GM12872 (cell line): ENCODE results near the gene CAPNS1.

ENCODE experiments used
- CTCF ChIP-seq: IDR thresholded peaks from 3 replicates; pipeline ENCODE4 v1.5.1; 2011; ENCODE audit warnings: low read depth, mild to moderate bottlenecking, low read length, moderate library complexity; ENCODE audit not compliant: insufficient read depth

Gene CAPNS1

DNA sequence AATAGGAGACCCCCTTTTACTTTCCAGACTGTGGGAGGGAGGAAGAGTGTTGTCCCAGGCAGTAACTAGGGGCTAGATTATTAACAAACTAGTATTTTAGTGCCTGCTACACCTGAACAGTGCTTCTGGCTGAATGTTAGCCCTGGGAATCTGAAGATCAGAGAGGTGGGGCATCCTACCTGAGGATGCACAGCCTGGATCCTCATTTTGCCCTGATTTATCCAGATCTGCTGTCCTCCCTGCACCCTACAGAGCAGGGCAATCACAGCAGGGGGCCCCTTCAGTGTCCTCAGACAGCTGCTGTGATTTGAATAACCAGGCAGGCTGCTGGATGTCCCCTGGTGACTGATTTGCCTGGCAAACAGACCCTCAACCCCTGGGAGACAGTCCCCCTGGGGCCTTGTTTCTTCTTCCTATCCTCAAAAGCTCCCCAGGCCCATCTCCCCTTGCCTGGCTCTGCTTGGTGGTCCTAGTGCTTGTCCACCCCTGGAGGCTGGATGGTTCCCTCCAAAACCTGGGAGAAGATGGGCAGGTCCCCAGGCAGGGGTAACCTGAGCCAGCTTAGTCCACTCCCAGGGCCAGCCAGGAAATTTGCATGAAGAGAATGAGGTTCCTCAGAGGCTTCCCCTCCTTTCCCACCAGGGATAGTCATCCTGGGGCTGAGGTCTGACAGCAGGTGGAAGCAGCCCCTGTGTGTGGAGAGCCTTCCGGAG, 29.2 kb upstream of the CAPNS1 start, which contains the start of gene OVOL3:
TSS of gene OVOL3 (plus strand) at position 657 of the 713 bp plus-strand sequence. CDS start 60 bp downstream, outside the sequence.
- no peak for TF ChIP-seq CTCF

DNA sequence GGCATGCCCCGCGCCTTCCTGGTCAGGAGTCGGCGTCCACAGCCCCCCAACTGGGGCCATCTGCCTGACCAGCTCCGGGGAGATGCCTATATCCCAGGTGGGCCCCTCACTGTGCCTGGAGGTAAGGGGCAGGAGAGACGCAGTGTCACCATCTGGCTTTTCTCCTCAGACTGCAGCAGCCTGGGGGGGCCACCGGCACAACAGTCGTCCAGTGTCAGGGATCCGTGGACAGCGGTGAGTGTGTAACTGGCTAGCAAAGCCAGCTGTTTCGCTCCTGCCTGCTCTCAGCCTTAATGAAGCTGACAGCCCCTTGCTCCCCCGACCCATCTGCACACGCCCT, 28.7 kb upstream of the CAPNS1 start:
- no peak for TF ChIP-seq CTCF

- TF ChIP-seq CTCF = no peak
Observed at GRCh38 chr19:36112678-36113077, 27.2 kb upstream of the CAPNS1 start.

DNA sequence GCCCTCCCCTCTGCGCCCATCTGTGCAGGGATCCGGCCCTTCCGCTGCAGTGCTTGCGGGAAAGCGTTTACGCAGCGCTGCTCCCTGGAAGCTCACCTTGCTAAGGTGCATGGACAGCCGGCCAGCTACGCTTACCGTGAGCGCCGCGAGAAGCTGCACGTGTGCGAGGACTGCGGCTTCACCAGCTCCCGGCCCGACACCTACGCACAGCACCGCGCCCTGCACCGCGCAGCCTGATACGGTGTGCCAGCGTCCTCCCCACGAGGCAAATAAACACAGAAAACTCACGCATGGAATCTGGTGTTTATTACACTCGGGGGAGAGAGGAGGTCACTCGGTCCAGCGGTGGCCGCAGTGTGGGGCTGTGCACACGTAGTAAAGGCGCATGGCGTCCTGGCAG, 26.4 kb upstream of the CAPNS1 start:
- TF ChIP-seq CTCF = no peak

GRCh38 chr19:36113894-36114720, 25.8 kb upstream of the CAPNS1 start:
- no peak for TF ChIP-seq CTCF

- TF ChIP-seq CTCF = no peak
Observed at GRCh38 chr19:36114721-36115452, 25.0 kb upstream of the CAPNS1 start, which contains the start of gene POLR2I. TSS of gene POLR2I (minus strand) at chr19:36114875. CDS start at chr19:36114856, 19 bp downstream.

DNA sequence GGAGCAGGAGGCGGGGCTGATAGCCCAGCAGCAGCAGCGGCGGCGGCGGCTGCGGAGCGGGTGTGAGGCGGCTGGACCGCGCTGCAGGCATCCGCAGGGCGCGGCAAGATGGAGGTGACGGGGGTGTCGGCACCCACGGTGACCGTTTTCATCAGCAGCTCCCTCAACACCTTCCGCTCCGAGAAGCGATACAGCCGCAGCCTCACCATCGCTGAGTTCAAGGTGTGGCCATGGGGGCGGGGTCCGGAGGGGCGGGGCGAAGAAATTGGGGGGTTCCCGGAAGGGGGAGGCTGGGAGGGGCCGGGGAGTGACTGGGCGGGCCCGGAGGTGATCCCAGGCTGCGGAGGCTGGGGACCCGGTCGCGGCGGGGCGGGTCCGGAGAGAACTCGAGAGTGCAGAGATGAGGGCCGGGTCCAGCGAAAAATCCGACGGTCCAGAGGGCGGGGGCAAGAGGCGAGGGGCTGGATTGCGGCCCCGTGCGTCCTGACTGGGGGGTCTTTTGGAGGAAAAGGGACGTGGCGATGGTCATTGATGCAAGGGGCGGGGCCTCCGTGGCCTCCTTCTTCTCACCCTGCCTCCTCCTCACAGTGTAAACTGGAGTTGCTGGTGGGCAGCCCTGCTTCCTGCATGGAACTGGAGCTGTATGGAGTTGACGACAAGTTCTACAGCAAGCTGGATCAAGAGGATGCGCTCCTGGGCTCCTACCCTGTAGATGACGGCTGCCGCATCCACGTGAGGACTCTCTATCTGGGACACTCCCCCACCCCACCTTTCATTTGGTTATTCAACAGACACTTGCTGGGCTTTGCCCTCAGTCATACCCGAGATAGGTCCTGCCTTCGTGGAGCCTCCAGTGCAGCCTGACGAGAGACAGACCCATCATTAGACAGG, 24.2 kb upstream of the CAPNS1 start, which contains the start of gene TBCB:
TSS of gene TBCB (plus strand) at position 16 of the 891 bp plus-strand sequence. CDS start at position 109, 93 bp downstream.
- TF ChIP-seq CTCF = no peak
